Left lung (tissue), 10 donors: Measurements from ENCODE around the gene EXOC3L4. TPM values are rescaled to one million over a fixed set of nuclear protein-coding genes. Genes with fewer than 3 reads are reported as not detected.

Experiments
- ATAC-seq: fragments of 200-7000 bp; cut with Tn5 transposase; one replicate; pipeline ENCODE4 v1.9.1; 2020; ENCODE audit warnings: moderate library complexity
- DNase-seq, 4 donors: peaks; one replicate each; pipeline ENCODE4 v3.0.0-alpha.2; 2013 to 2020
- H3K27ac ChIP-seq, 2 donors: fragments of 200-600 bp; sonication (generic) in 1 of 2; one replicate each; pipeline versions ENCODE4 v1.5.0 to v1.8.0; 2020 to 2021
- H3K27me3 ChIP-seq, 2 donors: fragments of 200-600 bp; sonication (generic) in 1 of 2; one replicate each; pipeline versions ENCODE4 v1.5.0 to v1.8.0; 2020 to 2021
- H3K36me3 ChIP-seq, 2 donors: fragments of 200-600 bp; sonication (generic) in 1 of 2; one replicate each; pipeline versions ENCODE4 v1.5.0 to v1.8.0; 2020 to 2021
- H3K4me1 ChIP-seq, 2 donors: fragments of 200-600 bp; one replicate each; pipeline ENCODE4 v1.8.0; 2021
- H3K4me3 ChIP-seq, 2 donors: fragments of 200-600 bp; sonication (generic) in 1 of 2; one replicate each; pipeline versions ENCODE4 v1.5.0 to v1.8.0; 2020 to 2021; ENCODE audit warnings: mild to moderate bottlenecking in 1 of 2
- H3K9me3 ChIP-seq, 2 donors: fragments of 200-600 bp; sonication (generic) in 1 of 2; one replicate each; pipeline versions ENCODE4 v1.5.0 to v1.8.0; 2020 to 2021
- intact Hi-C, 2 donors: fragments of 100-400 bp; cut with DNase I; formaldehyde crosslinking; loops; one replicate each; pipeline versions ENCODE4 v1.11.2 to v1.14.2; 2022
- polyA plus RNA-seq, 6 donors: library from polyadenylated mRNA; unstranded; fragments of 120-200 nt; gene quantifications; one replicate each; pipeline ENCODE4 v1.2.1, GENCODE V29; 2013; ENCODE audit not compliant: insufficient read length in 6 of 6
- total RNA-seq, 2 donors: library from RNA; stranded (reverse); fragmentation: NEBNext Ultra II Directional; extraction: Animal tissue kit (Norgen Biotek cat#: 25700); gene quantifications; one replicate each; pipeline ENCODE4 v1.2.1, GENCODE V29; 2021
- TF ChIP-seq, protein P1 (sequence below), 2 donors: fragments of 200-600 bp; sonication (generic) in 1 of 2; IDR thresholded peaks; one replicate each; pipeline versions ENCODE4 v1.5.0 to v1.8.0; 2021; ENCODE audit warnings: antibody characterized with exemption in 2 of 2
- donor health status: DM: no; HTN: yes; CAD: no.
- donor health status: DM: no; HTN: no; CAD: no.

EXOC3L4 gene
- total and polyA plus RNA-seq, 8 donors, result 1.9 to 6.2 (median 3.7) TPM

DNA sequence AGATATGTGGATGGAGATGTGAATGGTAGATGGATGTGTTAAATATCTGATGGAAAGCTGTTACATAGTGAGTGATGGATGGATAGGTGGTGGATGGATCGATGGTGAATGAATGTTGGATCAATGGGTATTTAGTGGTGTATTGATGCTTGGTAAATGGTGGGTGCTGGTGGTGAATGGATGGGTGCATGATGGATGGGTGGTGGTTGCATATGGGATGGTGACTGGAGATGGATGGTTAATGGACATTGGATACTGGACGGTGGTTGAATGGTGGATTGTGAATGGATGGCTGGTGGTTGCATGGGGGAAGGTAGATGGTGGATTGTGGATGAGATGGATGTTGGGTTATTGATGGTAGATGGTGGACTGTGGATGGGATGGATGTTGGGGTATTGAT, 12.6 kb upstream of the EXOC3L4 start:
- peaks cover 18 to 55% of the 10 kb centered on the region in 2 donors for H3K27me3 ChIP-seq
- TF ChIP-seq, protein P1, sequence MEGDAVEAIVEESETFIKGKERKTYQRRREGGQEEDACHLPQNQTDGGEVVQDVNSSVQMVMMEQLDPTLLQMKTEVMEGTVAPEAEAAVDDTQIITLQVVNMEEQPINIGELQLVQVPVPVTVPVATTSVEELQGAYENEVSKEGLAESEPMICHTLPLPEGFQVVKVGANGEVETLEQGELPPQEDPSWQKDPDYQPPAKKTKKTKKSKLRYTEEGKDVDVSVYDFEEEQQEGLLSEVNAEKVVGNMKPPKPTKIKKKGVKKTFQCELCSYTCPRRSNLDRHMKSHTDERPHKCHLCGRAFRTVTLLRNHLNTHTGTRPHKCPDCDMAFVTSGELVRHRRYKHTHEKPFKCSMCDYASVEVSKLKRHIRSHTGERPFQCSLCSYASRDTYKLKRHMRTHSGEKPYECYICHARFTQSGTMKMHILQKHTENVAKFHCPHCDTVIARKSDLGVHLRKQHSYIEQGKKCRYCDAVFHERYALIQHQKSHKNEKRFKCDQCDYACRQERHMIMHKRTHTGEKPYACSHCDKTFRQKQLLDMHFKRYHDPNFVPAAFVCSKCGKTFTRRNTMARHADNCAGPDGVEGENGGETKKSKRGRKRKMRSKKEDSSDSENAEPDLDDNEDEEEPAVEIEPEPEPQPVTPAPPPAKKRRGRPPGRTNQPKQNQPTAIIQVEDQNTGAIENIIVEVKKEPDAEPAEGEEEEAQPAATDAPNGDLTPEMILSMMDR (IDR thresholded peaks at IDR 0.05), result no peak
- H3K27ac ChIP-seq, result no peak overlapping the region
- DNase-seq (no peak), ATAC-seq (no peak)
- H3K36me3 ChIP-seq, result no peaks in the 10 kb centered on the region
- H3K4me3 ChIP-seq, result no peak overlapping the region
- intact Hi-C loops, result loop anchor here in 1 of 2 donors (5.0 kb wide), 1 partner anchor 210 kb away; no protein-coding TSS in a partner anchor
- H3K9me3 ChIP-seq, result no peaks in the 10 kb centered on the region
- H3K4me1 ChIP-seq, result no peaks in the 10 kb centered on the region

DNA sequence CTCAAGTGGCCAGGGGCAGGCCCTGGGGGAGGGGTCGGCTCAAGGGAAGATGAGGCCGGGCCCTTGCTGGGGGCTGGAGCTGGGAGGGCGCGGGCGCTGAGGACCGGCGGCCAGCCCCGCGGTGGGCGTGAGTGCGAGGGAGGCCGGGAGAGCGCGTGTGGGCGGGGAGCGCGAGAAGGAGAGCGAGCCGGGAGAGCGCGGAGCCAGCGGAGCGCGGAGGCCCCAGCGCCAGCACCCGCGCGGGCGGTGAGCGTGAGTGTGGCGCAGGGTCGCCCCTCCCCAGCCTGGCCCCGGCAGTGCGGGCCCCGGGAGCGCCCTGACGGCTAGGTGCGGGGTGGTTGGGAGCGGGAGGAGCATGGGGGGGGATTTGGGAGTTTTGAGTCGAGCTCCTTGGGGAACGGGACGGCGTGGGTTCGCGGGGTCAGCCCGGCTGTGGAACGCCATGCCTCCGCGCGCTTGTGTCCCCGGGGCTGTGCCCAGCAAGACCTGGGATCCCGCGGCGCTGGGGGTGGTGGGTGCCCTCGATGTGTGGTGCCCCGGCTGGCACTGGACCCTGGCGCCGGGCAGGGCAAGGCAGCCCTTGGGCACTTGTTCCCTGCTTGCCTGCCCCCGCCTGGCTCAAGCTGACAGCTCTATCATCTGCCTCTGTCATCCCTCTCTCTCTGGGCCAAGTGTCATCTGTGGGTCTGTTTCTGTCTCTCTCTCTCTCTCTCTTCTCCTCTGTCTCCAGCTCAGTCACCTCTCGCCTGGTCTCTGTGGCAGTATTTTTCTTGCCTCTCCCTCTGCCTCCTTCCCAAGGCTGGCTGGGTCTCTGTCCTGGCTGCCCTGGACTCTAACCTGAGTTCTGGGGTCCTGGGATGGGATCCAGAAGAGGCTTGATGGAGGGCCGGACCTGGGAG, 10.3 kb upstream of the EXOC3L4 start, which contains the start of gene LBHD2:
TSS of gene LBHD2 (plus strand) at position 190 of the 899 bp plus-strand sequence. CDS start 1,803 bp downstream, outside the sequence.
- DNase-seq (peak in 1 of 4 donors; percentile 79), ATAC-seq (peak; percentile 53)
- TF ChIP-seq, protein P1 (IDR thresholded peaks at IDR 0.05), result no peak
- intact Hi-C loops, result loop anchor here in 1 of 2 donors (5.0 kb wide), 1 partner anchor 208 kb away; no protein-coding TSS in a partner anchor
- H3K4me3 ChIP-seq, result no peak within 1 kb of the TSS
- no peaks in the 10 kb centered on the region for H3K36me3 ChIP-seq
- no peak within 1 kb of the TSS for H3K27ac ChIP-seq
- H3K9me3 ChIP-seq, result no peaks in the 10 kb centered on the region
- H3K4me1 ChIP-seq, result no peaks in the 10 kb centered on the region
- H3K27me3 ChIP-seq, result peaks cover 18 to 62% of the 10 kb centered on the region in 2 donors

DNA sequence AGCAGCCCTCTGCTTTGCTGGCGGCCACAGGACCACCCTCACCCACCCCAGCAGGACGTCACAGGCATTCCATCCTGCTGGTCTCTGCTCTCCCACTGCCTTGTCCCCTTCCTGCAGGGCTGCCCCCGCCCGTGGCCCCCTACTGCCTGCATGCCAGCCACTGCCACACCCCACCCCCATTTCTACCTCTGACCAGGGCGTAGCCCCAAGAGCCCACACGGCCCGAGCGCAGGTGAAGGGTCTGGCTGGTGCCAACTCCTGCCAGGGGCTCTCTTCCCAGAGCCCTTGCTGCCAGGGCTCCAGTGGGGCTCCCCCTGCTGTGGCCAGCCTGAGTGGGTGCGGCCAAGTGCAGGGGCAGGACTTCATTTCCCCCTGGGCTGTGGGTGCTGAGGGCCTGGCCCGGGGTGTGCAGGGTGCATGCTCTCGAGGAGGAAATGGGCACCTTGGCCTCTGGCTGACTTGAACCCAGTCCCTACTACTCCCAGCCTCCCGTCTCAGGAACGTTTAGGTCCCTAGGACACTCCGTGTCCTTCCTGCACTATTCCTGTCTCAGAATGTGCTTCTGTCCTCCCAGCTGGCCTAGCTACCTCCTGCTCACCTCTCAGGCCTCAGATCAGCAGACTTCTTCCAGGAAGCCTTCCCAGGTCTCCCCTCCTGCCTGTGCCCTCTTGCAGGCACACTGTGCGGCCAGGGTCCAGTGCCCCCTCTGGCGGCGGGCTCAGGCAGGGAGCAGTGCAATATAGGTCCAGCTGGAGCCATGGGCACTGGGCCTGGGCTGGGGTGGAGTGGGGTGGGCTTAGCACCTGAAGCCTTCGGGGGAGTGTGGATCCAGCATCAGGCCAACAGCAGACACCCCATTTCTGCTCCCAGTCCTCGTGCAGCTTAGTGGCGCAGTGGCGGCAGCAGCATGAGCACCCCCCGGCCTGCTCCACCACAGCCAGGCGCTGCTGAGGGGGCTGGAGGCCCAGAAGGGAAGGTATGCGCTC, 9.1 kb upstream of the EXOC3L4 start:
- H3K36me3 ChIP-seq, result no peaks in the 10 kb centered on the region
- peaks cover 18 to 65% of the 10 kb centered on the region in 2 donors for H3K27me3 ChIP-seq
- no peaks in the 10 kb centered on the region for H3K4me1 ChIP-seq
- ATAC-seq, result no peak
- intact Hi-C loops, result no loop called here
- H3K4me3 ChIP-seq, result no peak overlapping the region
- TF ChIP-seq, protein P1 (IDR thresholded peaks at IDR 0.05), result no peak
- no peak overlapping the region for H3K27ac ChIP-seq
- no peaks in the 10 kb centered on the region for H3K9me3 ChIP-seq
- DNase-seq, result peak in 1 of 4 donors; percentile 78

DNA sequence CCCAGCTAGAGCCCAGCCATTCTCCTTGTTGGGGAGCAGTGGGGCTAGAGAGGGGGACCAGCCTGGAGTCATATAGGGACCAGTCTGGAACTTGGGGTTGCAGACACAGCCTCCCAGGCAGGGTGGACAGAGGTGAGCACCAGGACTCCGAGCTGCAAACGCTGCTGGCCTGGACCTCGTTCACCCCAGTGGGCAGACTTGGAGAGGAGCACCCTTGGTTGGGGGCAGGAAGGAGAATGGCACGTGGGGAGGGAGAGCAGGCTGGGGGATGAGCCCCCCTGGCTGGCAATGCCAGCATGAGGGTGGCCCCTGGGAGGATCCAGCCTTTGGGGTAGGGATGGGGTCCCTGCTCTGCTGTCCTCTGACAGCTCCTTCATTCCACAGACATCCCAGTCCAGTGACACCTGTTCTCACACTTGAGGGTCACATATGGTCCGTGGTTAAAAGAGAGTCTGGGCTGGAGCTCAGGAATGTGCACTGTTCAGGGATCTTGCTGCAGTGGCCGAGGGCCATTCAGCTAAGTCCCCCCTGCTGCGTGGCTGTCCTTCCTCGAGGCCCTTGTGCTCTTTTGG, 7.7 kb upstream of the EXOC3L4 start:
- Histone ChIP-seq H3K9me3 (no peaks in the 10 kb centered on the region), H3K4me1 (peaks cover 3 to 11% of the 10 kb centered on the region in 2 donors), H3K36me3 (no peaks in the 10 kb centered on the region), H3K27me3 (peaks cover 18 to 74% of the 10 kb centered on the region in 2 donors), H3K27ac (no peak overlapping the region), H3K4me3 (no peak overlapping the region)
- TF ChIP-seq, protein P1 (IDR thresholded peaks at IDR 0.05), result no peak
- intact Hi-C loops, result no loop called here
- DNase-seq (peak in 1 of 4 donors; percentile 65), ATAC-seq (no peak)
